Tibial artery (tissue), 4 donors: ENCODE data around the gene RASSF1.

Source experiments
- DNase-seq, 2 donors: peaks; one replicate each; pipeline ENCODE4 v3.0.0-alpha.2; 2019
- H3K27ac ChIP-seq, 2 donors: fragments of 200-600 bp; sonication (generic) in 1 of 2; 1 replicate in 1 of 2; 2 replicates in 1 of 2; pipeline ENCODE4 v1.5.1; 2018 to 2019; ENCODE audit warnings: mild to moderate bottlenecking in 1 of 2
- H3K27me3 ChIP-seq, 2 donors: fragments of 200-600 bp; sonication (generic) in 1 of 2; one replicate each; pipeline versions ENCODE4 v1.5.1 to v1.6.0; 2016 to 2019
- H3K36me3 ChIP-seq, 3 donors: fragments of 200-600 bp; sonication (generic) in 2 of 3; one replicate each; pipeline ENCODE4 v1.5.1; 2016 to 2019; ENCODE audit warnings: mild to moderate bottlenecking in 2 of 3
- H3K4me1 ChIP-seq, 4 donors: fragments of 200-600 bp; sonication (generic) in 2 of 4; 1 replicate in 3 of 4; 2 replicates in 1 of 4; pipeline ENCODE4 v1.5.1; 2016 to 2019
- H3K4me3 ChIP-seq, 2 donors: fragments of 200-600 bp; sonication (generic) in 1 of 2; 1 replicate in 1 of 2; 2 replicates in 1 of 2; pipeline ENCODE4 v1.5.1; 2018 to 2019; ENCODE audit warnings: mild to moderate bottlenecking in 2 of 2
- H3K9me3 ChIP-seq, 3 donors: fragments of 200-600 bp; sonication (generic) in 1 of 3; one replicate each; pipeline ENCODE4 v1.5.1; 2016 to 2019
- intact Hi-C: fragments of 100-400 bp; cut with DNase I; formaldehyde crosslinking; loops from one replicate; pipeline ENCODE4 v1.15.0; 2023; ENCODE audit warnings: low total_unique reads
- TF ChIP-seq, protein P1 (sequence below), 2 experiments: fragments of 200-600 bp in 1 of 2; fragments of 450-650 bp in 1 of 2; IDR thresholded peaks; one replicate each; pipeline ENCODE4 v1.5.1; 2017 to 2019; ENCODE audit warnings: antibody characterized with exemption in 2 of 2, mild to moderate bottlenecking in 1 of 2, moderate library complexity in 1 of 2

The RASSF1 gene

DNA sequence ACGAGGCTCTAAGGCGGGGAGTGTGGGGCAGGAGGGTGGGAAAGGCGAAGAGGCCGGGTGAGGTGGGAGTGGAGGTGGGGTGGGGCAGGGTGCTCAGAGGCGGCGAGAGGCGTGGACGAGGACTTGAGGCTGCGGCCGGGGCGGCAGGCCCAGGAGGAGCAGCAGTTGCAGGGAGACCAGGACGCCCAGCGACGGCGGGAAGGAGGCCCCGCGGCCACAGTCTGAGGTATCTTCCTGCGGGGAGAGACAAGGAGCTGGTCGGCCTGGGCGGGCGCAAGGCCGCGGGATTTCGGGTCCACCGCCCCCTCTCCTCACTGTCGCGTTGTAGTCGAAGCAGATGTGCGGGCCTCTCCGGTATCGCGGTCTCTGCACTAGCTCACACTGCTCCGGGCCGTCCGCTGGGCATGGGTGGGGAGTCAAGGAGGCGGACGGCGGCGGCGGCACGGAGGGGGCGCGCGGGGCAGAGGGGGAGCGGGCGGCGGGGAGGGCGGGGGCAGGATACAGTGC is 24.0 kb upstream of the RASSF1 start:
- no peaks in the 10 kb centered on the region for H3K36me3 ChIP-seq
- H3K4me1 ChIP-seq: peaks cover 3 to 28% (median 11%) of the 10 kb centered on the region in 4 donors
- intact Hi-C loops: no loop called here
- H3K9me3 ChIP-seq: no peaks in the 10 kb centered on the region
- TF ChIP-seq, protein P1, sequence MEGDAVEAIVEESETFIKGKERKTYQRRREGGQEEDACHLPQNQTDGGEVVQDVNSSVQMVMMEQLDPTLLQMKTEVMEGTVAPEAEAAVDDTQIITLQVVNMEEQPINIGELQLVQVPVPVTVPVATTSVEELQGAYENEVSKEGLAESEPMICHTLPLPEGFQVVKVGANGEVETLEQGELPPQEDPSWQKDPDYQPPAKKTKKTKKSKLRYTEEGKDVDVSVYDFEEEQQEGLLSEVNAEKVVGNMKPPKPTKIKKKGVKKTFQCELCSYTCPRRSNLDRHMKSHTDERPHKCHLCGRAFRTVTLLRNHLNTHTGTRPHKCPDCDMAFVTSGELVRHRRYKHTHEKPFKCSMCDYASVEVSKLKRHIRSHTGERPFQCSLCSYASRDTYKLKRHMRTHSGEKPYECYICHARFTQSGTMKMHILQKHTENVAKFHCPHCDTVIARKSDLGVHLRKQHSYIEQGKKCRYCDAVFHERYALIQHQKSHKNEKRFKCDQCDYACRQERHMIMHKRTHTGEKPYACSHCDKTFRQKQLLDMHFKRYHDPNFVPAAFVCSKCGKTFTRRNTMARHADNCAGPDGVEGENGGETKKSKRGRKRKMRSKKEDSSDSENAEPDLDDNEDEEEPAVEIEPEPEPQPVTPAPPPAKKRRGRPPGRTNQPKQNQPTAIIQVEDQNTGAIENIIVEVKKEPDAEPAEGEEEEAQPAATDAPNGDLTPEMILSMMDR (IDR thresholded peaks at IDR 0.05): no peak
- H3K27me3 ChIP-seq: peaks cover 0 to 6% of the 10 kb centered on the region in 2 donors
- peak overlapping the region; percentile 60 to 70 for H3K4me3 ChIP-seq
- no peak for DNase-seq
- H3K27ac ChIP-seq: peak overlapping the region; percentile 42 to 70

DNA sequence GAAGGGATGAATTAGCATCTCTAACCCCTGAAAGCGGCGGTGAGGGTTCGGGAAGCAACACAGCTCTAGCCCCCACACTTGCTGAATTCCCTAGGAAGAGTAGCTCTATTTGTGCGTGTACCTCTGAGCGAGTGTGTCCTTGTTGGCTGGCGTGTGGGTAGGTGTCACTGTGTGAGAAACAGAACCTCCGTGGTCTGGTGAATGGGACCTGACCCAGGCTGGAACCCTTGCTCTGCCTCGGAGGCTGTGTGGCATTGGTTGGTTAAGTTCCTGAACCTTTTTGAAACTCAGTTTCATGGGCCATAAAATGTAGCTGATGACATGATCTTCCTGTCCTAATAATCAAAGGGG is 19.1 kb upstream of the RASSF1 start:
- H3K27ac ChIP-seq: peak overlapping the region; percentile 23 to 86
- H3K9me3 ChIP-seq: no peaks in the 10 kb centered on the region
- TF ChIP-seq, protein P1 (IDR thresholded peaks at IDR 0.05): no peak
- peaks cover 0 to 49% (median 44%) of the 10 kb centered on the region in 4 donors for H3K4me1 ChIP-seq
- no peak for DNase-seq
- intact Hi-C loops: no loop called here
- H3K27me3 ChIP-seq: no peaks in the 10 kb centered on the region
- peak overlapping the region; percentile 68 to 87 for H3K4me3 ChIP-seq
- H3K36me3 ChIP-seq: peaks cover 6 to 22% (median 17%) of the 10 kb centered on the region in 3 donors

DNA sequence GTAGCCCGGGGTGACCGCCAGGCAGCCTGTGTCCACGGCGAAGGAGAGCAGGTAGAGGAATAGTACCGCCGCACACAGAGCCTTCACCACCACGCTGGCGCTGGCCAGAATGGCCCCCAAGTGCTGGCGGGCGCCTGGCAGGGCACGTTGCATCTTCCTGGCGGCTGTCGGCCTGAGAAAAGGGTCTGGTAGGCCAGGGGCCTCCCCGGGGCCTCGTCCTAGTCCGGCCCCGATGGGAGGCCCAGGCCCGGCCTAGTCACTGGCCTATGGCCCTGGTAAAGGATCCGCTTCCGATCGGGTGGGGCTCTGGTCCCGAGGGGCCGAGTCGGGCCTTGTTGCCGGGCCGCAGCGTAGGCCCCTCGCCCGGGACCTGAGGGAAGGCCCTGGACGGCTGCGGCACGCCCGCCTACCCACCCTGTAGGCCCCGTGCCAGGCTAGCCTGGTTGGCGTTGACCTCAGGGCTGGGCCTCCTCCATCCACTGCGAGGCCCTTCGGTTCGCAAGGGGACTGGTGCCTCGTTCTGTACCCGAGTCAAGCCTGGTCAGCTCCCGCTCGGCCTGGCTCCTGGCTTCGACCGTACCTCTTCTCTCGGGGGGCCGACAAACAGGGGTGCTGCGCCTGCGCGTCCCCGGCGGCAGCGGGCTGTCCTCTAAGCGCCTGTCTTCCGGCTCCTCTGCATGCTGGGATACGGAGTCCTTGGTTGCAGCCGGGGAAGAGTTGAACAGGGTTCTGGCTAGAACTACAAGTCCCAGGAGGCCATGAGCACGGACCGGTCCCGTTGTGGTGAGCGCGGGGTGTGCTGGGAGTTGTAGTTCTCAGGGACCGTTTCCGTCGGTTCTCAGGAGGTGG is 18.5 kb upstream of the RASSF1 start, which contains the start of gene TMEM115:
TSS of gene TMEM115 (minus strand) at position 611 of the 849 bp plus-strand sequence. CDS start at position 153, 458 bp downstream.
- TF ChIP-seq, protein P1 (IDR thresholded peaks at IDR 0.05): no peak
- no peaks in the 10 kb centered on the region for H3K27me3 ChIP-seq
- no peaks in the 10 kb centered on the region for H3K9me3 ChIP-seq
- peaks cover 0 to 43% (median 38%) of the 10 kb centered on the region in 4 donors for H3K4me1 ChIP-seq
- intact Hi-C loops: no loop called here
- DNase-seq: peak; percentile 99
- peak within 1 kb of the TSS; percentile 86 to 97 for H3K27ac ChIP-seq
- H3K4me3 ChIP-seq: peak within 1 kb of the TSS; percentile 68 to 87
- H3K36me3 ChIP-seq: peaks cover 12 to 28% (median 23%) of the 10 kb centered on the region in 3 donors

DNA sequence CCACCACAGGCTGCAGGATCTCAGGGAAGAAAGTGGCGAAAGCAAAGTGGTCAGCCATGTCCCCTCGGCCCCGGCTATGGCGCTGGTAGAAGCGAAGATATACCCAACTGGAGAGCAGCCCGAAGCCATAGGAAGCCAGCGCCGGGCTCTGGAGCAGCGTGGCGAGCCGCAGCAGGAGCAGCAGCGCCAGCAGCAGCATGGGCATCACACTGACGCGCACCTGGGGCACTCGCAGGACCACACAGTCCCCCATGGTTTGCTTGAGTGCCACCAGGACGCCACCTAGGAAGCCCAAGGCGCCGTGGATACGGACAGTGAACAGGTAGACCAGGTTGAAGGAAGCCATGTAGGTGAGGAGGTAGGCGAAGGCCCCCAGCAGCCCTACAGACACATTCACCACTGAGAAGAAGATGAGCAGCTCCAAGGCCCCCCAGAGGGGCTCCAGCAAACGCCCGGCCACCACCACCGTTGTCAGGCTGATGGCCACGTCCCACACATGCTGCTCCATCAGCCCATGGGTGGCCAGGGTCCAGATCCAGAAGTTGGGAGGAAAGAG is 17.8 kb upstream of the RASSF1 start:
- TF ChIP-seq, protein P1 (IDR thresholded peaks at IDR 0.05): no peak
- Histone ChIP-seq H3K36me3 (peaks cover 15 to 35% (median 30%) of the 10 kb centered on the region in 3 donors), H3K9me3 (no peaks in the 10 kb centered on the region), H3K27ac (peak overlapping the region; percentile 86 to 97), H3K4me3 (peak overlapping the region; percentile 68 to 87), H3K27me3 (no peaks in the 10 kb centered on the region), H3K4me1 (peaks cover 0 to 41% (median 37%) of the 10 kb centered on the region in 4 donors)
- no peak for DNase-seq
- intact Hi-C loops: no loop called here

DNA sequence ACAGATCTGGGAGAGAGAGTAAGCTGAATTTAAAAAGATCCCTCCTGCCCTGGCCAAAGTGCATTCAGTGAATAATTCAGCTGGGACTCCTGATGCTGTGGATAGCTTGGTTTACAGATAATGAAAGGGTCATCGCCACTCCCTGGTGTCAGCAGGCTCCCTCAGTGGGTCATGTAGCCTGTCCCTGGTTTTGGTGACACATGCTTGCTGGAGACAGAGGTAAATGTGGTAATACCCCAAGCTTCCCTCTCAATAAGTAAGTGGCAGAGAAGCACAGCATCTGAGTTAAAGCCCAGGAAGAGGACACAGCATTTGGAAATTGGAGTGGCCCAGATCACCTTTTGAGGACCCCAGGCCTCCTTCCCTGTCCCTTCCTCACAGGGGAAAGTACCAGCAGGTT is 16.8 kb upstream of the RASSF1 start:
- intact Hi-C loops: no loop called here
- Histone ChIP-seq H3K4me1 (peaks cover 0 to 47% (median 37%) of the 10 kb centered on the region in 4 donors), H3K9me3 (no peaks in the 10 kb centered on the region), H3K4me3 (peak overlapping the region; percentile 68 to 87), H3K36me3 (peaks cover 19 to 40% (median 38%) of the 10 kb centered on the region in 3 donors), H3K27ac (peak overlapping the region; percentile 86 to 97), H3K27me3 (no peaks in the 10 kb centered on the region)
- TF ChIP-seq, protein P1 (IDR thresholded peaks at IDR 0.05): no peak
- DNase-seq: no peak
